Measurements from ENCODE around the gene TBC1D22B.

The TBC1D22B gene

GRCh38 chr6:37354526-37355384 lies 97.2 kb downstream of the TBC1D22B start:
- DNase-seq (ENCODE audit: low read depth in 2 of 2) = no peak

GRCh38 chr6:37357288-37357687 lies 99.7 kb downstream of the TBC1D22B start:
- DNase-seq (ENCODE audit: low read depth in 2 of 2) = no peak

- DNase-seq (ENCODE audit: low read depth in 2 of 2) = no peak
Measured at GRCh38 chr6:37357860-37358259, 100.3 kb downstream of the TBC1D22B start.

- no peak for DNase-seq (ENCODE audit: low read depth in 2 of 2)
Measured at GRCh38 chr6:37359039-37359438, 101.5 kb downstream of the TBC1D22B start.

- DNase-seq (ENCODE audit: low read depth in 2 of 2) = no peak
Measured at GRCh38 chr6:37362101-37362828, 104.7 kb downstream of the TBC1D22B start.

- no peak for DNase-seq (ENCODE audit: low read depth in 2 of 2)
Measured at GRCh38 chr6:37365791-37366190, 108.2 kb downstream of the TBC1D22B start.

- no peak for DNase-seq (ENCODE audit: low read depth in 2 of 2)
Measured at GRCh38 chr6:37366910-37367309, 109.3 kb downstream of the TBC1D22B start.

GRCh38 chr6:37368961-37369320 lies 111.4 kb downstream of the TBC1D22B start:
- DNase-seq (ENCODE audit: low read depth in 2 of 2) = no peak

GRCh38 chr6:37369321-37370201 lies 112.0 kb downstream of the TBC1D22B start:
- DNase-seq (ENCODE audit: low read depth in 2 of 2) = no peak

- no peak for DNase-seq (ENCODE audit: low read depth in 2 of 2)
Measured at GRCh38 chr6:37371154-37372083, 113.8 kb downstream of the TBC1D22B start.

GRCh38 chr6:37372116-37372515 lies 114.5 kb downstream of the TBC1D22B start:
- DNase-seq (ENCODE audit: low read depth in 2 of 2) = no peak

GRCh38 chr6:37373822-37374471 lies 116.4 kb downstream of the TBC1D22B start:
- no peak for DNase-seq (ENCODE audit: low read depth in 2 of 2)

GRCh38 chr6:37375376-37375775 lies 117.8 kb downstream of the TBC1D22B start:
- no peak for DNase-seq (ENCODE audit: low read depth in 2 of 2)

GRCh38 chr6:37376078-37376743 lies 118.6 kb downstream of the TBC1D22B start:
- DNase-seq (ENCODE audit: low read depth in 2 of 2) = no peak

GRCh38 chr6:37381579-37381978 lies 124.0 kb downstream of the TBC1D22B start:
- DNase-seq (ENCODE audit: low read depth in 2 of 2) = no peak
